HFFc6 (cell line): Measurements from ENCODE around the gene EXOC6B. TPM values are rescaled to one million over a fixed set of nuclear protein-coding genes. Genes with fewer than 3 reads are reported as not detected.

Experiments
- DNase-seq: peaks from one replicate; pipeline ENCODE4 v3.0.0-alpha.2; 2018
- H3K27ac Mint-ChIP-seq: 2 replicates; pipeline ENCODE4 v1.8.0; 2020; ENCODE audit warnings: mild to moderate bottlenecking, mixed read lengths
- H3K27me3 Mint-ChIP-seq: 2 replicates; pipeline ENCODE4 v1.8.0; 2021; ENCODE audit warnings: mild to moderate bottlenecking, moderate library complexity, mixed read lengths; ENCODE audit not compliant: insufficient read depth
- H3K36me3 Mint-ChIP-seq: 2 replicates; pipeline ENCODE4 v1.8.0; 2021; ENCODE audit warnings: low read depth, mixed read lengths
- H3K4me1 Mint-ChIP-seq: 2 replicates; pipeline ENCODE4 v1.8.0; 2020; ENCODE audit warnings: low read depth, mixed read lengths
- H3K4me3 Mint-ChIP-seq: 2 replicates; pipeline ENCODE4 v1.8.0; 2020; ENCODE audit warnings: mild to moderate bottlenecking, moderate library complexity, mixed read lengths
- H3K9me3 Mint-ChIP-seq: 2 replicates; pipeline ENCODE4 v1.8.0; 2020; ENCODE audit warnings: mild to moderate bottlenecking, mixed read lengths
- total RNA-seq, 6 experiments: library from RNA; stranded (reverse); fragmentation: NEBNext Ultra II Directional; extraction: Animal tissue kit (Norgen Biotek cat#: 25700); gene quantifications; 2 replicates in 1 of 6; 3 replicates in 5 of 6; pipeline ENCODE4 v1.2.3, GENCODE V29; 2021
- TF ChIP-seq, protein P1 (sequence below): fragments of 200-600 bp; sonication (generic); IDR thresholded peaks from 2 replicates; pipeline ENCODE4 v1.5.0; 2021; ENCODE audit warnings: antibody characterized with exemption, mild to moderate bottlenecking

EXOC6B gene
- total RNA-seq, 6 experiments from 2014 or later = 24.8 to 33.0 (median 27.4) TPM

DNA sequence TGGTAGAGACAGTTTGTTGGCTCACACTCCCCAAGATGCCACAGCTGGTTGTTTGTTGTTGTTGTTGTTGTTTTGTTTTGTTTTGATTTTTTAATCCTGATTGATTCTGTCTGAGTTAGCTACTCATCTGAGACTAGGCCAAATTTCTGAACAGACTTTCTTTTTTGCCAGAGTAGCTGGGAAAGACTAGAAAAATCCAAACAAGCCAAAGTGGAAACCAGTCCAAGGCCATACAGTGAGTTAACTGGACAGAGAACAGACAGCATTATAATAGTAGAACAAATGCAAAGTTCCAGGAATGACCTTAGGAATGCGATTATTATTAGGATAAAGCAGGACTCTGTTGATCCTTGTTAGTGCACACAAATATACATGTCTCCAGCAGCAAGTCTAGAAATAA lies 634.4 kb downstream of the EXOC6B start:
- Mint-ChIP-seq H3K36me3 (peaks cover 4% of the 10 kb centered on the region; the same call in 1 of the 2 replicates), H3K27me3 (no peaks in the 10 kb centered on the region; the same call in 1 of the 2 replicates), H3K4me1 (no peaks in the 10 kb centered on the region), H3K27ac (no peak overlapping the region), H3K9me3 (no peaks in the 10 kb centered on the region), H3K4me3 (no peak overlapping the region)
- DNase-seq = no peak
- TF ChIP-seq, protein P1, sequence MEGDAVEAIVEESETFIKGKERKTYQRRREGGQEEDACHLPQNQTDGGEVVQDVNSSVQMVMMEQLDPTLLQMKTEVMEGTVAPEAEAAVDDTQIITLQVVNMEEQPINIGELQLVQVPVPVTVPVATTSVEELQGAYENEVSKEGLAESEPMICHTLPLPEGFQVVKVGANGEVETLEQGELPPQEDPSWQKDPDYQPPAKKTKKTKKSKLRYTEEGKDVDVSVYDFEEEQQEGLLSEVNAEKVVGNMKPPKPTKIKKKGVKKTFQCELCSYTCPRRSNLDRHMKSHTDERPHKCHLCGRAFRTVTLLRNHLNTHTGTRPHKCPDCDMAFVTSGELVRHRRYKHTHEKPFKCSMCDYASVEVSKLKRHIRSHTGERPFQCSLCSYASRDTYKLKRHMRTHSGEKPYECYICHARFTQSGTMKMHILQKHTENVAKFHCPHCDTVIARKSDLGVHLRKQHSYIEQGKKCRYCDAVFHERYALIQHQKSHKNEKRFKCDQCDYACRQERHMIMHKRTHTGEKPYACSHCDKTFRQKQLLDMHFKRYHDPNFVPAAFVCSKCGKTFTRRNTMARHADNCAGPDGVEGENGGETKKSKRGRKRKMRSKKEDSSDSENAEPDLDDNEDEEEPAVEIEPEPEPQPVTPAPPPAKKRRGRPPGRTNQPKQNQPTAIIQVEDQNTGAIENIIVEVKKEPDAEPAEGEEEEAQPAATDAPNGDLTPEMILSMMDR = no peak

DNA sequence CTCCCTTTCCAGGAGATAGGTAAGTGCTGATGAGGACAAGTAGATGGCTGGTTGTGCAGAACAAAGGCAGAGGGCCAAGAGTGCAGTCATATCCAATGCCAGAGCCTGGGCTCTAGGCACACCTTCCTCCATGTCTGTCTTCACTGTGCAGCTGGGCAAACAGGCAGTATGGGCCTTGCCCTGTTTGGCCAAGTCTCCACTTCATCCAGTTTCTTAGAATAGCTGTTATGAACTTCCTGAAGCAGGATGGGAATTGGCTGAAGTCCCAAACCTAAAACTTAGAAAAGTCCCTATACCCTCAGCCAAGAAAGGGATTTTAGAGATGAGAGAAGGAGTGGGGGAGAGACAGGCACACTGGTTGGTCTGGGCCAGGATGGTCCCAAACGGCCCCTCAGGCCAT lies 640.6 kb downstream of the EXOC6B start:
- Mint-ChIP-seq H3K4me3 (no peak overlapping the region), H3K36me3 (peaks cover 4% of the 10 kb centered on the region; the same call in 1 of the 2 replicates), H3K27me3 (no peaks in the 10 kb centered on the region), H3K9me3 (no peaks in the 10 kb centered on the region), H3K27ac (no peak overlapping the region), H3K4me1 (no peaks in the 10 kb centered on the region)
- TF ChIP-seq, protein P1 = no peak
- DNase-seq = no peak

DNA sequence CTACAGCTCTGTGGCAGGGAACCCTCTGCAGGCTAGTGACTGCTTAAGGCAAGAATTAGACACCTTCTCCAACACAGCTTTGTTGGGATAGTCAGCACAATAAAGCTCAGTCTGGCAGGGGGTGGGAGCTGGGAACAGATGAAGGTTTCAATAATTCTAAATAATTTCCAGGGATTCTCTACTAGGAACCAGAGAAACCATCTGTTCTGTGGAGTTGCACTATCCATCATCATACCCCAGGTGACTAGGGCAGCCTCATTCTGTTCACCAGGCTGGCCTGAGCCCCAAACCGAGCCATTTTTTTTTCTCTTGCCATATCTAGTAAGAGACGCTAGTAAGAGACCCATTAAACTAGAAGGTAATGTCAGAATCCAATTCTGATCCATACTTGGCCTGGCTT lies 642.4 kb downstream of the EXOC6B start:
- Mint-ChIP-seq H3K27me3 (no peaks in the 10 kb centered on the region), H3K9me3 (no peaks in the 10 kb centered on the region), H3K27ac (no peak overlapping the region), H3K4me3 (no peak overlapping the region), H3K36me3 (peaks cover 9% of the 10 kb centered on the region; the same call in 1 of the 2 replicates), H3K4me1 (no peaks in the 10 kb centered on the region)
- no peak for DNase-seq
- TF ChIP-seq, protein P1 = no peak

DNA sequence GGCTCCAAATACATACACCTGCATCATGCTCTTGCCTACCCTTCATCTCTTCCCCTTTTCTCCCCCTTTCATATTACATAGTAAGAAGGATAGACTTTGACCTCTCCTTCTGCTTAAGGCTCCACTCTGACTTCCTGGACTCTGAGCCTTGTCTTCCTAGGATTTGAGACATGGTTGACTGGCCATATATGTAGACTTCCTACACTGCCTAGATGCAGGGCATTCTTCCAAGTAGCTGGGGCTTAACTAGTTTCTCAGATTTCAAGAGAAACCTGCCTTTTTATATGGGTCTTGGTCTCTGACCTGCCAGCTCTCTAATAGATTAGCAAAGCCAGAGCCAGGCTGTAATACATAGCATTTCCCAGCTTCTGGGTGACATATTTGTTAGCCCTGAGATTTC lies 642.8 kb downstream of the EXOC6B start:
- TF ChIP-seq, protein P1 = no peak
- H3K4me3 Mint-ChIP-seq = no peak overlapping the region
- no peak for DNase-seq
- H3K9me3 Mint-ChIP-seq = no peaks in the 10 kb centered on the region
- no peak overlapping the region for H3K27ac Mint-ChIP-seq
- H3K27me3 Mint-ChIP-seq = no peaks in the 10 kb centered on the region
- H3K4me1 Mint-ChIP-seq = no peaks in the 10 kb centered on the region
- H3K36me3 Mint-ChIP-seq = peaks cover 9% of the 10 kb centered on the region; the same call in 1 of the 2 replicates

DNA sequence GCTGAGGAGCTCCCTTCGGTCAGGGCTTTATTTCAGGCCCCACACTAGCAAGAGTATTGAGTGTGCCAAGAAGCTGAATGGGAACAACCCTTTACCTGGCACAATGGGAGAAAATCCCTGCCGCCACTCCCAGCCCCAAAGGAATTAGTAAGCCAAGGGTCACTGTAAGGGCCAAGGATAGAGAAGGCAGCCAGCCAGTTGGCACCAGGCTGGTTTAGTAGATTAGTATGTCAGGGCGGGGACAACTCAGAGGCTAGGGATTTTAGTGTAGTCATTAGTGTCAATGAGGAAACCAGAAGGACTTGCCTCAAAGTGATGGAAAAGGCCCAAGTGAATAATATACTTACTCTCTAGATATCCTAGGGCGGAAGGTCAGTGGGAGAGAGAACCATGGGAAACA lies 643.3 kb downstream of the EXOC6B start:
- no peak overlapping the region for H3K4me3 Mint-ChIP-seq

More for the DNA sequence above, 643.3 kb downstream of the EXOC6B start:
- Mint-ChIP-seq H3K27me3 (no peaks in the 10 kb centered on the region), H3K36me3 (peaks cover 9% of the 10 kb centered on the region; the same call in 1 of the 2 replicates), H3K4me1 (no peaks in the 10 kb centered on the region), H3K9me3 (no peaks in the 10 kb centered on the region), H3K27ac (no peak overlapping the region)
- TF ChIP-seq, protein P1 = no peak
- DNase-seq = no peak
